GM12875 (cell line): Measurements from ENCODE around the gene TP63.

Source experiments
- H3K4me3 ChIP-seq: one replicate; pipeline ENCODE4 v1.5.1; 2011; ENCODE audit warnings: low read depth, low read length, control low read depth
- TF ChIP-seq, protein P1 (sequence below): IDR thresholded peaks from 2 replicates; pipeline ENCODE4 v1.5.1; 2011; ENCODE audit warnings: low read depth, mild to moderate bottlenecking, control low read depth, inconsistent platforms, low read length, moderate library complexity, borderline replicate concordance; ENCODE audit not compliant: insufficient read depth

Gene TP63

DNA sequence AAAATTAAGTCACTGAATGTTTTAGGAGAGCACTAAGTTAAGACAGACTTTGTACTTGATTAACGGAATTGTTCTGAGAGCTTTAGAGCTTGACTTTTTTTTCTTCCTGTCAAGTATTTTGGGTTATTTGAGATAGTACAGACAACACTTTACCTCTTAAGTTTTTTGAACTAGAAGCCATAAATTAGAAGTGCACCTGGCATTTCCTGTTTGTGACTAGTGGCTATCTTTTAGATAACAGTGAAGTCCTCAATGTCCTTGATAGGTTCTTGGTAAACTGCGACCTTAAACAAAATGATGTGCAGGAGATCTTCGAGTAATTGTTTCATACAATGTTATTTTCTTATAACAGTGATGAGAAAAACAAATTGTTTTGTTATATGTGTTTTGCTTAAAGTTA is 213.9 kb downstream of the TP63 start:
- TF ChIP-seq, protein P1, sequence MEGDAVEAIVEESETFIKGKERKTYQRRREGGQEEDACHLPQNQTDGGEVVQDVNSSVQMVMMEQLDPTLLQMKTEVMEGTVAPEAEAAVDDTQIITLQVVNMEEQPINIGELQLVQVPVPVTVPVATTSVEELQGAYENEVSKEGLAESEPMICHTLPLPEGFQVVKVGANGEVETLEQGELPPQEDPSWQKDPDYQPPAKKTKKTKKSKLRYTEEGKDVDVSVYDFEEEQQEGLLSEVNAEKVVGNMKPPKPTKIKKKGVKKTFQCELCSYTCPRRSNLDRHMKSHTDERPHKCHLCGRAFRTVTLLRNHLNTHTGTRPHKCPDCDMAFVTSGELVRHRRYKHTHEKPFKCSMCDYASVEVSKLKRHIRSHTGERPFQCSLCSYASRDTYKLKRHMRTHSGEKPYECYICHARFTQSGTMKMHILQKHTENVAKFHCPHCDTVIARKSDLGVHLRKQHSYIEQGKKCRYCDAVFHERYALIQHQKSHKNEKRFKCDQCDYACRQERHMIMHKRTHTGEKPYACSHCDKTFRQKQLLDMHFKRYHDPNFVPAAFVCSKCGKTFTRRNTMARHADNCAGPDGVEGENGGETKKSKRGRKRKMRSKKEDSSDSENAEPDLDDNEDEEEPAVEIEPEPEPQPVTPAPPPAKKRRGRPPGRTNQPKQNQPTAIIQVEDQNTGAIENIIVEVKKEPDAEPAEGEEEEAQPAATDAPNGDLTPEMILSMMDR = no peak
- H3K4me3 ChIP-seq = no peak overlapping the region

DNA sequence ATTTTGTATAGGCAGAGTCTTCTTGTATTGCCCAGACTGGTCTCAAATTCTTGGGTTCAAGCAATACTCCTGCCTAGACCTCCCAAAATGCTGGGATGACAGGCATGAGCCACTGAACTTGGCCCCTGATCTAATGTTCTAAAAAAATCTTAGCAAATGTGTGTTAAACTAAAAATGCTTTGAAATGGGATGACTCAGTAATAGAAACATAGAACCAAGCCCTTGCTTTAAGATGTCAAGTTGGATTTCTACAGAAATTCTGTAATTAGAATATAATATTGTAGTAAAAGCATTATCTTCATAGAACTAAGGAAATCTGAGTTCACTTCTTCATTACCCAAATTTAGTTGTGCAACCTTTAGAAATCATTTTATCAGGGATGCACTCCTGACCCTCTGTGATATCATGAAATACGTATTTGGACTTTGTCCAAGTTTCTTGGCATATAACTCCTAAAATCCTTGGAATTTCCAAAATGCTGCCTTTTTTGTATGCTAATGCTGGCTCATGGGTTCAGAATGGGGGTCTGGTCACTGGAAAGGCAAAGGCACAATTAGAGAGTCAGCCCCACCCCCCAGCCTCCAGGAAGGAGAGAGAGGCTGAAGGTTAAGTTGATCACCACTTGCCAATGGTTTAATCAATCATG is 217.3 kb downstream of the TP63 start:
- TF ChIP-seq, protein P1 = no peak
- H3K4me3 ChIP-seq = no peak overlapping the region

DNA sequence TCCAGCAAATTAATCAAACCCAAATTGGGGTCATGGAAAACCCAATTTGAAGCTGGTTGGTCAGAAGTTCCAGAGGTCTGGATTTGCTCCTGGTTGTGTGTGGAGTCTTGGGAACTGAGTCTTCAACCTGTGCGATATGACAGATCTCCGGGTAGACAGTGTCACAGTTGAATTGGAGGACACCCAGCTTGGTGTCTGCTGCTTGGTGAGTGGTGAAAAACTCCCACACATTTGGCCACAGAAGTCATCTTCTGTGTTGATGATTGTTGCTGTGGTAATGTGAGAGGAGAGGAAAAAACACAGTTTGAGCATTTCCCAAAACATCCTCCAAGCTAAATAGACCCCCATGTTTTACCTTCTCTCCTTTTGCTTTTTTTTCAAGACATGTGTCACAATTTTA is 218.1 kb downstream of the TP63 start:
- TF ChIP-seq, protein P1 = no peak
- no peak overlapping the region for H3K4me3 ChIP-seq

DNA sequence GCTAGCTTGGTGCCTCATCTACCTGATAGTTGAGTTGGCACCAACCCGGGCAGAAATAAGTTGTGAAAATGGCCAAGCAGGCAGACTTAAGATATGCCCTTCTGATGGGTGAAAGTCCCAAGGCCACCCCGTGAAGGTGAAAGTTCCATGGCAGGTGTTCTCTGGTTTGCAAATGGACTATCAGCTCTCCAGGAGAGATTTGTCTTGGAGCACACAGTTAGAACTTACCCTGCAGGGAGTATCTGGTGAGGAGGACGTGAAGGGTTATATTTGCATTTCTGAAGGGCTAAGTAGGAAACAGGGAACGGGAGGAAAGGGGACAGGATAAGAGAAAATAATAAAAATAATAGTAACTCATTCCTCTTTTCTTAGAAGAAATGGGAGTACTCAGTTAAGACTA is 220.5 kb downstream of the TP63 start:
- TF ChIP-seq, protein P1 = no peak
- no peak overlapping the region for H3K4me3 ChIP-seq

DNA sequence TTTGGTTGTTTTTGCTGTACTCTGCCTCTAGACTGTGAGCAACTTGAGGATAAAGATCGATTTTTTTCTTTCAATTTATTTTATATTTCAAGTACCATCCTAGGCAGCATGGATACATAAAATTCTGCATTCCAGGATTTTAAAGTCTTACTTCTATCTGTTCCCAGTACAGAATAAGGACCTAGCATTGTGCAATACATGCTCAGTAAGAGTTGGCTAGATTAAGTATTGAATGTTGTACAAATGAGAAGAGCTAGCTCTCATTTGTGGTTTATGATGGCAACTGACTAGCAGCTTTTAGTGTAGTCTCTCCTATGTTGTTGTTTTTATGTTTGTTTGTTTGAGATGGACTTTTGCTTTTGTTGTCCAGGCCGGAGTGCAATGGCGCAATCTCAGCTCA is 222.7 kb downstream of the TP63 start:
- H3K4me3 ChIP-seq = no peak overlapping the region
- TF ChIP-seq, protein P1 = no peak

DNA sequence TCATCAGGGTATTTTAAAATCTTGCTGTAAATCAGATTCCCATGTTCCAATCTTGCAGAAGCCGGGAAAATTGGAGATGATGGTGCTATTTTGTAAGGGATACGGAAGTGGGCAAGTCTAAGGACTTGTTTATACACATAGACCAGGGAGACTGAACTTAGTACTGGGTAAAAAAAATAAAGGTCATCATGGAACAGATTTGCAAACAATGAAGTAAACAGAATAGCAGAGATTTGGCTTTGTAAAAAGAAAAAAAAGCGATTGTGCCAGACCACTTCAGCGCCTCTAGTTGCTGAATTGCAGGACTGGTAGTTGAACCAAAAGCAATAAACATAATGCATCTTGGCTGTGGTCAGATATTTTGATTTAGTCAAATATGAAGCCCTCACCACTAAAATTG is 229.1 kb downstream of the TP63 start:
- TF ChIP-seq, protein P1 = no peak
- no peak overlapping the region for H3K4me3 ChIP-seq

DNA sequence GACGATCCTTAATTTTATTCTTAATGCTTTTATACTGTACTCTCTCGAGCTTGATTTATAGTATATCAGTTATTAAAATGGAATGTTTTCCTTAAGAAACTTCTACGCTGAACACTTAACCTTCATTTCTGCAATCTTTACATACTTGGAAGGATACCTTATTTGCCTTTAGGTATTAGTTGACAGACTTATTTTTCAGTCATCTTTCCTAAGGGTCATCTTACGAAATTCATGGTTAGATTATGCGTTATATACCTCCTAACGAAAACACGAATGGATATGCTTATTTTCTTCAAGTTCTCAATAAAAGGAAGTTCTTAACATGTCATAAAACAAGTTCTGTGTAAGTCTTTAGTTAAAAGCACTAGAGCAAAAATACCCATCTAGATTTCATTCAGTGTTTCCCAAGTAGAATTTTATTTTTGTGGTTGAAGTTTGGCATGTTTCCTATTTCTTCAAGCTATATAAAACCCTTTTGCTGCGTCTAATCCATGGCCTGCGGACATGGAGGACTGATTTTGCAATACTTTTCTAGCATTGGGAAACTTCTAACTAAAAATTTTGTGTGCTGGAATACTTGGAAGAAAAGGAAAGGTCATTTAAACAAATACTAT is 231.3 kb downstream of the TP63 start:
- TF ChIP-seq, protein P1 = no peak
- no peak overlapping the region for H3K4me3 ChIP-seq
